Endothelial cell of umbilical vein (primary cell): ENCODE data around the gene ITGA7. TPM values are rescaled to one million over a fixed set of nuclear protein-coding genes. Genes with fewer than 3 reads are reported as not detected.

Experiments
- BruUV-seq: library from RNA; stranded (reverse); fragments of 400-500 nt; replicated peaks from 2 replicates; lab custom pipeline; 2021; lab: Mats Ljungman, UMichigan
- CTCF ChIA-PET: fragments of 300-600, 350-600 bp; sonication (Branson Sonifier 250); formaldehyde crosslinking; loops from one replicate; lab custom pipeline; 2021; ENCODE audit warnings: antibody characterized with exemption, inconsistent platforms; lab: Charles Lee
- POLR2A ChIA-PET: fragments of 300-600, 350-600 bp; sonication (Branson Sonifier 250); formaldehyde crosslinking; loops from one replicate; lab custom pipeline; 2021; ENCODE audit warnings: antibody characterized with exemption, inconsistent platforms; lab: Charles Lee
- DNase-seq: peaks from one replicate; pipeline ENCODE4 v3.0.0-alpha.2; 2011; ENCODE audit warnings: low read depth, low spot score
- FAIRE-seq: peaks from 2 replicates; lab custom pipeline; 2011; peaks lifted over from hg19 to GRCh38; lab: Jason Lieb, UNC
- H2AFZ ChIP-seq: 2 replicates; pipeline ENCODE4 v1.6.0; 2012; ENCODE audit warnings: low read depth, low read length, control low read depth, inconsistent platforms
- H3K27ac ChIP-seq: 2 replicates; pipeline ENCODE4 v1.5.1; 2011; ENCODE audit warnings: low read depth, mild to moderate bottlenecking, control low read depth, low read length, moderate library complexity; ENCODE audit not compliant: insufficient read depth
- H3K27me3 ChIP-seq, 2 experiments: 2 replicates each; pipeline versions ENCODE4 v1.6.0 to v1.6.1; 2011; ENCODE audit warnings: low read length in 2 of 2, mixed read lengths in 1 of 2; ENCODE audit not compliant: control insufficient read depth in 2 of 2, insufficient read depth in 2 of 2
- H3K36me3 ChIP-seq, 2 experiments: 2 replicates in 1 of 2; 3 replicates in 1 of 2; pipeline ENCODE4 v1.5.1; 2011; ENCODE audit warnings: low read length in 2 of 2, mild to moderate bottlenecking in 1 of 2, moderate library complexity in 1 of 2; ENCODE audit not compliant: control insufficient read depth in 2 of 2, insufficient read depth in 2 of 2; ENCODE audit errors: extremely low read depth in 1 of 2
- H3K4me1 ChIP-seq: 3 replicates; pipeline ENCODE4 v1.5.1; 2011; ENCODE audit warnings: mild to moderate bottlenecking, low read length; ENCODE audit not compliant: control insufficient read depth, insufficient read depth; ENCODE audit errors: extremely low read depth
- H3K4me2 ChIP-seq: 2 replicates; pipeline ENCODE4 v1.6.1; 2011; ENCODE audit warnings: low read length, control low read depth, mixed read lengths; ENCODE audit not compliant: insufficient read depth
- H3K4me3 ChIP-seq, 3 experiments: fragments of 200-600 bp in 1 of 3; sonication (generic), shearing (Covaris generic) in 1 of 3; replicated peaks in 1 of 3; 2 replicates each; pipeline ENCODE4 v1.5.1; 2011 to 2016; ENCODE audit warnings: control low read depth in 3 of 3, low read length in 3 of 3, mild to moderate bottlenecking in 2 of 3, inconsistent platforms in 1 of 3, low read depth in 1 of 3, moderate library complexity in 1 of 3; ENCODE audit not compliant: insufficient read depth in 1 of 3
- H3K79me2 ChIP-seq: 2 replicates; pipeline ENCODE4 v1.6.0; 2012; ENCODE audit warnings: low read length, inconsistent platforms; ENCODE audit not compliant: control insufficient read depth, insufficient read depth
- H3K9ac ChIP-seq: replicated peaks from 2 replicates; pipeline ENCODE3; 2011; ENCODE audit warnings: low read length, control low read depth; ENCODE audit not compliant: insufficient read depth; ENCODE audit errors: extremely low read depth
- H3K9me1 ChIP-seq: replicated peaks from 3 replicates; pipeline ENCODE4 v1.6.0; 2011; ENCODE audit warnings: mild to moderate bottlenecking, low read length; ENCODE audit not compliant: control insufficient read depth, insufficient read depth; ENCODE audit errors: extremely low read depth
- H3K9me3 ChIP-seq: replicated peaks from 2 replicates; pipeline ENCODE4 v1.5.1; 2012; ENCODE audit warnings: low read length, inconsistent platforms; ENCODE audit not compliant: control insufficient read depth, insufficient read depth
- H4K20me1 ChIP-seq: replicated peaks from 2 replicates; pipeline ENCODE3; 2011; ENCODE audit warnings: mild to moderate bottlenecking, low read length; ENCODE audit not compliant: control insufficient read depth, insufficient read depth; ENCODE audit errors: extremely low read depth
- EZH2 ChIP-seq: IDR thresholded peaks from 2 replicates; pipeline ENCODE4 v1.6.1; 2012; ENCODE audit warnings: borderline replicate concordance, low read depth, mild to moderate bottlenecking, moderate library complexity, low read length, inconsistent platforms; ENCODE audit not compliant: severe bottlenecking
- FOS ChIP-seq: IDR thresholded peaks from 2 replicates; pipeline ENCODE4 v1.6.1; 2011; ENCODE audit warnings: mild to moderate bottlenecking, low read length, moderate library complexity, borderline replicate concordance; ENCODE audit not compliant: insufficient read depth
- GATA2 ChIP-seq: IDR thresholded peaks from 2 replicates; pipeline ENCODE4 v1.7.0; 2011; ENCODE audit warnings: low read depth, mild to moderate bottlenecking, moderate library complexity, mixed read lengths, low read length; ENCODE audit not compliant: insufficient read length, insufficient read depth
- JUN ChIP-seq: IDR thresholded peaks from 2 replicates; pipeline ENCODE4 v1.6.1; 2011; ENCODE audit warnings: borderline replicate concordance, low read depth; ENCODE audit not compliant: insufficient read length, insufficient read depth
- MYC ChIP-seq: IDR thresholded peaks from one replicate; pipeline ENCODE4 v1.6.1; 2011; ENCODE audit warnings: mild to moderate bottlenecking, low read depth, low read length
- POLR2A ChIP-seq: IDR thresholded peaks from 2 replicates; pipeline ENCODE4 v1.6.1; 2012; ENCODE audit warnings: low read depth, mild to moderate bottlenecking, control low read depth, low read length
- POLR2AphosphoS5 ChIP-seq: IDR thresholded peaks from 2 replicates; pipeline ENCODE4 v1.6.1; 2012; ENCODE audit warnings: low read depth, mild to moderate bottlenecking, control low read depth, low read length, moderate library complexity; ENCODE audit not compliant: insufficient read depth
- dilution Hi-C: fragments of 300-500 bp; cut with MboI; formaldehyde crosslinking; loops from one replicate; pipeline ENCODE4 v1.15.0; 2019; ENCODE audit warnings: low sequenced_read_pairs; ENCODE audit not compliant: extremely low pct_ligation_motif_present
- intact Hi-C: fragments of 100-400 bp; cut with micrococcal nuclease; formaldehyde crosslinking; loops from one replicate; pipeline ENCODE4 v1.10.0; 2022
- polyA plus RNA-seq, 4 experiments: library from polyadenylated mRNA; depleted of rRNA in 3 of 4; stranded (reverse) in 3 of 4; unstranded in 1 of 4; fragments of >200 nt; gene quantifications; 2 replicates each; pipeline versions ENCODE4 v1.2.1 to v1.2.3, GENCODE V29; 2011 to 2012; ENCODE audit warnings: missing spikeins in 1 of 4
- total RNA-seq: library from RNA; stranded (reverse); gene quantifications from 2 replicates; pipeline ENCODE4 v1.2.3, GENCODE V29; 2021
- TF ChIP-seq, protein P1 (sequence below), 2 donors: IDR thresholded peaks; 1 replicate in 1 of 2; 2 replicates in 1 of 2; pipeline ENCODE4 v1.5.1; 2011; ENCODE audit warnings: low read length in 2 of 2, mild to moderate bottlenecking in 2 of 2, moderate library complexity in 2 of 2, control low read depth in 1 of 2, inconsistent platforms in 1 of 2, low read depth in 1 of 2; ENCODE audit not compliant: insufficient read depth in 1 of 2; ENCODE audit errors: extremely low read depth in 1 of 2
- TF ChIP-seq, protein P2 (sequence below): IDR thresholded peaks from 2 replicates; pipeline ENCODE4 v1.6.1; 2011; ENCODE audit not compliant: insufficient read depth, insufficient read length

ITGA7 gene
- total and polyA plus RNA-seq, 2 donors (not counting 3 experiments of a cell fraction or from before 2014, with no cell fraction given): 0.41 to 0.84 TPM

DNA sequence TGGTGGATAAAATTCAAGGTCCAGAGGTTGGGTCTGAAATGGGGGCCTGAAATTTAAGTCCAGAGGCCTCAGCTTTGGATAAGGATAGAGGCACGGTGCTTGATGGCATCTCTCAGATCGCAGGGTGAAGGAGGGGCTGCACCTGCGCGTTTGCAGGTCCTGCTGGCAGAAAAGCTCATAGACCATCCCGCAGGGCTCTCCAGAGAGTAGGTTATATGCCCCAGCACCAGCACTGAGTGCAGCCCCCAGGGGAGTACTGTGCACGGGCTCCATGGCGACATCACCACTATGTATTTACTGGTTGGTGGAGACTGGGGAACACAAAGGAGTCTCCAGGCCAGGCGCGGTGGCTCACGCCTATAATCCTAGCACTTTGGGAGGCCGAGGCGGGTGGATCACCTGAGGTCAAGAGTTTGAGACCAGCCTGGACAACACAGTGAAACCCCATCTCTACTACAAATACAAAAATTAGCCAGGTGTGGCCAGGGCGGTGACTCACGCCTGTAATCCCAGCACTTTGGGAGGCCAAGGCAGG, 25.4 kb upstream of the ITGA7 start:
- H3K9me1 ChIP-seq: no peaks in the 10 kb centered on the region
- no peak for DNase-seq
- intact Hi-C loops: no loop called here
- H3K79me2 ChIP-seq: peaks cover 7% of the 10 kb centered on the region
- H3K4me1 ChIP-seq: peaks cover 15% of the 10 kb centered on the region
- H3K27me3 ChIP-seq: no peaks in the 10 kb centered on the region
- H3K9me3 ChIP-seq: no peaks in the 10 kb centered on the region
- no peak overlapping the region for H3K4me2 ChIP-seq
- H3K9ac ChIP-seq: no peak overlapping the region
- no TSS peak for BruUV-seq
- H2AFZ ChIP-seq: no peak overlapping the region
- H3K36me3 ChIP-seq: no peaks in the 10 kb centered on the region
- TF ChIP-seq GATA2 (no peak), MYC (no peak), JUN (no peak), POLR2AphosphoS5 (no peak), FOS (no peak), POLR2A (no peak), EZH2 (no peak)
- TF ChIP-seq, protein P1, sequence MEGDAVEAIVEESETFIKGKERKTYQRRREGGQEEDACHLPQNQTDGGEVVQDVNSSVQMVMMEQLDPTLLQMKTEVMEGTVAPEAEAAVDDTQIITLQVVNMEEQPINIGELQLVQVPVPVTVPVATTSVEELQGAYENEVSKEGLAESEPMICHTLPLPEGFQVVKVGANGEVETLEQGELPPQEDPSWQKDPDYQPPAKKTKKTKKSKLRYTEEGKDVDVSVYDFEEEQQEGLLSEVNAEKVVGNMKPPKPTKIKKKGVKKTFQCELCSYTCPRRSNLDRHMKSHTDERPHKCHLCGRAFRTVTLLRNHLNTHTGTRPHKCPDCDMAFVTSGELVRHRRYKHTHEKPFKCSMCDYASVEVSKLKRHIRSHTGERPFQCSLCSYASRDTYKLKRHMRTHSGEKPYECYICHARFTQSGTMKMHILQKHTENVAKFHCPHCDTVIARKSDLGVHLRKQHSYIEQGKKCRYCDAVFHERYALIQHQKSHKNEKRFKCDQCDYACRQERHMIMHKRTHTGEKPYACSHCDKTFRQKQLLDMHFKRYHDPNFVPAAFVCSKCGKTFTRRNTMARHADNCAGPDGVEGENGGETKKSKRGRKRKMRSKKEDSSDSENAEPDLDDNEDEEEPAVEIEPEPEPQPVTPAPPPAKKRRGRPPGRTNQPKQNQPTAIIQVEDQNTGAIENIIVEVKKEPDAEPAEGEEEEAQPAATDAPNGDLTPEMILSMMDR (IDR thresholded peaks at IDR 0.05; ENCODE audit: extremely low read depth in 1 of 2, insufficient read depth in 1 of 2, low read depth in 1 of 2, low read length in 2 of 2): no peak
- TF ChIP-seq, protein P2, sequence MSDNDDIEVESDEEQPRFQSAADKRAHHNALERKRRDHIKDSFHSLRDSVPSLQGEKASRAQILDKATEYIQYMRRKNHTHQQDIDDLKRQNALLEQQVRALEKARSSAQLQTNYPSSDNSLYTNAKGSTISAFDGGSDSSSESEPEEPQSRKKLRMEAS: no peak
- no peaks in the 10 kb centered on the region for H4K20me1 ChIP-seq
- FAIRE-seq: no peak
- H3K27ac ChIP-seq: no peak overlapping the region
- ChIA-PET POLR2A (no interaction called here), CTCF (interaction anchor here (0.6 to 8.2 kb wide), 2 partner anchors 12 to 994 kb away, joined by 3 to 151 read pairs; partner anchors contain the start of genes BLOC1S1 and RDH5)
- no peak overlapping the region for H3K4me3 ChIP-seq
- dilution Hi-C loops: no loop called here
